Endothelial cell of umbilical vein (primary cell): ENCODE results near the gene EXD3.

ENCODE experiments used
- EZH2 ChIP-seq: IDR thresholded peaks from 2 replicates; pipeline ENCODE4 v1.6.1; 2012; ENCODE audit warnings: borderline replicate concordance, low read depth, mild to moderate bottlenecking, moderate library complexity, low read length, inconsistent platforms; ENCODE audit not compliant: severe bottlenecking
- FOS ChIP-seq: IDR thresholded peaks from 2 replicates; pipeline ENCODE4 v1.6.1; 2011; ENCODE audit warnings: mild to moderate bottlenecking, low read length, moderate library complexity, borderline replicate concordance; ENCODE audit not compliant: insufficient read depth
- GATA2 ChIP-seq: IDR thresholded peaks from 2 replicates; pipeline ENCODE4 v1.7.0; 2011; ENCODE audit warnings: low read depth, mild to moderate bottlenecking, moderate library complexity, mixed read lengths, low read length; ENCODE audit not compliant: insufficient read length, insufficient read depth
- JUN ChIP-seq: IDR thresholded peaks from 2 replicates; pipeline ENCODE4 v1.6.1; 2011; ENCODE audit warnings: borderline replicate concordance, low read depth; ENCODE audit not compliant: insufficient read length, insufficient read depth
- MYC ChIP-seq: IDR thresholded peaks from one replicate; pipeline ENCODE4 v1.6.1; 2011; ENCODE audit warnings: mild to moderate bottlenecking, low read depth, low read length
- POLR2A ChIP-seq: IDR thresholded peaks from 2 replicates; pipeline ENCODE4 v1.6.1; 2012; ENCODE audit warnings: low read depth, mild to moderate bottlenecking, control low read depth, low read length
- POLR2AphosphoS5 ChIP-seq: IDR thresholded peaks from 2 replicates; pipeline ENCODE4 v1.6.1; 2012; ENCODE audit warnings: low read depth, mild to moderate bottlenecking, control low read depth, low read length, moderate library complexity; ENCODE audit not compliant: insufficient read depth
- TF ChIP-seq, protein P1 (sequence below), 2 donors: IDR thresholded peaks; 1 replicate in 1 of 2; 2 replicates in 1 of 2; pipeline ENCODE4 v1.5.1; 2011; ENCODE audit warnings: low read length in 2 of 2, mild to moderate bottlenecking in 2 of 2, moderate library complexity in 2 of 2, control low read depth in 1 of 2, inconsistent platforms in 1 of 2, low read depth in 1 of 2; ENCODE audit not compliant: insufficient read depth in 1 of 2; ENCODE audit errors: extremely low read depth in 1 of 2
- TF ChIP-seq, protein P2 (sequence below): IDR thresholded peaks from 2 replicates; pipeline ENCODE4 v1.6.1; 2011; ENCODE audit not compliant: insufficient read depth, insufficient read length

DNA sequence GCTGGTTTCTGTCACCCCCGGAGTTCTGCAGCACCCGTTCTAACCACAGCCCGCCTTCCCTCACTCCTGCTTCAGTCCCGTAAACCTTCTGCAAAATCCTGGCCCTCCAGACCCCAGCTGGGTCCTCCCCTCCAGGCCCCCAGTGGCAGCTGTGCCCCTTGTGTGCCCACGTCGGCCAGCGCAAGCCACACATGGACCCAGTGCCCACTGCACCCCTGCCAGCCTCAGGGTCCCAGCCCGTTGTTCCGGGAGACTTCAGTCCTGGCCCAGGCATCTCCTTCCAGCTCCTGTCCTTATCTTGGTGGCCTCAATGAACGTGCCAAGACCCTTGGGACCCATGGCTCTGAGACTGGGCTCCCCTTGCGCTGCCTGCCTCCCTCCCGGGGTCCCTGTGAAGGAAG, 43.2 kb downstream of the EXD3 start:
- TF ChIP-seq, protein P1, sequence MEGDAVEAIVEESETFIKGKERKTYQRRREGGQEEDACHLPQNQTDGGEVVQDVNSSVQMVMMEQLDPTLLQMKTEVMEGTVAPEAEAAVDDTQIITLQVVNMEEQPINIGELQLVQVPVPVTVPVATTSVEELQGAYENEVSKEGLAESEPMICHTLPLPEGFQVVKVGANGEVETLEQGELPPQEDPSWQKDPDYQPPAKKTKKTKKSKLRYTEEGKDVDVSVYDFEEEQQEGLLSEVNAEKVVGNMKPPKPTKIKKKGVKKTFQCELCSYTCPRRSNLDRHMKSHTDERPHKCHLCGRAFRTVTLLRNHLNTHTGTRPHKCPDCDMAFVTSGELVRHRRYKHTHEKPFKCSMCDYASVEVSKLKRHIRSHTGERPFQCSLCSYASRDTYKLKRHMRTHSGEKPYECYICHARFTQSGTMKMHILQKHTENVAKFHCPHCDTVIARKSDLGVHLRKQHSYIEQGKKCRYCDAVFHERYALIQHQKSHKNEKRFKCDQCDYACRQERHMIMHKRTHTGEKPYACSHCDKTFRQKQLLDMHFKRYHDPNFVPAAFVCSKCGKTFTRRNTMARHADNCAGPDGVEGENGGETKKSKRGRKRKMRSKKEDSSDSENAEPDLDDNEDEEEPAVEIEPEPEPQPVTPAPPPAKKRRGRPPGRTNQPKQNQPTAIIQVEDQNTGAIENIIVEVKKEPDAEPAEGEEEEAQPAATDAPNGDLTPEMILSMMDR (IDR thresholded peaks at IDR 0.05; ENCODE audit: extremely low read depth in 1 of 2, insufficient read depth in 1 of 2, low read depth in 1 of 2, low read length in 2 of 2): no peak
- no peak for TF ChIP-seq POLR2AphosphoS5
- no peak for TF ChIP-seq POLR2A
- TF ChIP-seq JUN: no peak
- no peak for TF ChIP-seq EZH2
- TF ChIP-seq MYC: no peak
- TF ChIP-seq, protein P2, sequence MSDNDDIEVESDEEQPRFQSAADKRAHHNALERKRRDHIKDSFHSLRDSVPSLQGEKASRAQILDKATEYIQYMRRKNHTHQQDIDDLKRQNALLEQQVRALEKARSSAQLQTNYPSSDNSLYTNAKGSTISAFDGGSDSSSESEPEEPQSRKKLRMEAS: no peak
- no peak for TF ChIP-seq FOS
- TF ChIP-seq GATA2: no peak
